Body of pancreas (tissue), 4 donors: ENCODE results near the gene LPP. TPM values are rescaled to one million over a fixed set of nuclear protein-coding genes. Genes with fewer than 3 reads are reported as not detected.

ENCODE experiments used
- ATAC-seq: fragments of 150-250 bp; one replicate; pipeline ENCODE4 v1.9.1; 2016
- DNase-seq, 4 donors: peaks; one replicate each; pipeline ENCODE4 v3.0.0-alpha.2; 2019
- H3K27ac ChIP-seq, 4 donors: fragments of 200-600 bp; sonication (generic); 1 replicate in 3 of 4; 2 replicates in 1 of 4; pipeline versions ENCODE4 v1.5.1 to v1.6.1; 2016 to 2019; ENCODE audit warnings: mild to moderate bottlenecking in 1 of 4, mixed read lengths in 1 of 4, moderate library complexity in 1 of 4
- H3K27me3 ChIP-seq, 2 donors: fragments of 200-600 bp; sonication (generic); one replicate each; pipeline ENCODE4 v1.6.0; 2016; ENCODE audit warnings: mild to moderate bottlenecking in 1 of 2
- H3K36me3 ChIP-seq, 2 donors: fragments of 200-600 bp; sonication (generic); replicated peaks in 1 of 2; 2 replicates each; pipeline ENCODE4 v1.5.1; 2016; ENCODE audit warnings: low read depth in 2 of 2; ENCODE audit not compliant: insufficient read depth in 1 of 2
- H3K4me1 ChIP-seq: fragments of 200-600 bp; sonication (generic); one replicate; pipeline ENCODE4 v1.6.0; 2016
- H3K4me3 ChIP-seq, 2 donors: fragments of 200-600 bp; sonication (generic); 1 replicate in 1 of 2; 2 replicates in 1 of 2; pipeline ENCODE4 v1.5.1; 2016 to 2019
- H3K9me3 ChIP-seq, 3 donors: fragments of 200-600 bp; sonication (generic); 1 replicate in 2 of 3; 2 replicates in 1 of 3; pipeline ENCODE4 v1.5.1; 2016
- POLR2A ChIP-seq, 3 donors: fragments of 450-650 bp; IDR thresholded peaks; one replicate each; pipeline ENCODE4 v1.6.1; 2016; ENCODE audit warnings: antibody characterized with exemption in 3 of 3, mild to moderate bottlenecking in 2 of 3
- WGBS, 2 donors: methylation state at CpG; one replicate each; pipeline ENCODE4 v1.1.5; 2017; 5-methylcytosine and 5-hydroxymethylcytosine counted together
- intact Hi-C: fragments of 100-400 bp; cut with DNase I; formaldehyde crosslinking; loops from one replicate; pipeline ENCODE4 v1.15.1; 2023
- total RNA-seq, 2 donors: library from RNA; depleted of rRNA; stranded (reverse); fragments of >200 nt; gene quantifications; one replicate each; pipeline ENCODE4 v1.1.0, GENCODE V29; 2016
- TF ChIP-seq, protein P1 (sequence below), 7 experiments: fragments of 450-650 bp in 4 of 7; fragments of 200-600 bp in 3 of 7; sonication (generic) in 3 of 7; IDR thresholded peaks; one replicate each; pipeline ENCODE4 v1.5.1; 2016 to 2019; ENCODE audit warnings: antibody characterized with exemption in 7 of 7

The LPP gene
- total RNA-seq, 2 donors from 2014 or later, result 60.6 to 65.1 TPM

DNA sequence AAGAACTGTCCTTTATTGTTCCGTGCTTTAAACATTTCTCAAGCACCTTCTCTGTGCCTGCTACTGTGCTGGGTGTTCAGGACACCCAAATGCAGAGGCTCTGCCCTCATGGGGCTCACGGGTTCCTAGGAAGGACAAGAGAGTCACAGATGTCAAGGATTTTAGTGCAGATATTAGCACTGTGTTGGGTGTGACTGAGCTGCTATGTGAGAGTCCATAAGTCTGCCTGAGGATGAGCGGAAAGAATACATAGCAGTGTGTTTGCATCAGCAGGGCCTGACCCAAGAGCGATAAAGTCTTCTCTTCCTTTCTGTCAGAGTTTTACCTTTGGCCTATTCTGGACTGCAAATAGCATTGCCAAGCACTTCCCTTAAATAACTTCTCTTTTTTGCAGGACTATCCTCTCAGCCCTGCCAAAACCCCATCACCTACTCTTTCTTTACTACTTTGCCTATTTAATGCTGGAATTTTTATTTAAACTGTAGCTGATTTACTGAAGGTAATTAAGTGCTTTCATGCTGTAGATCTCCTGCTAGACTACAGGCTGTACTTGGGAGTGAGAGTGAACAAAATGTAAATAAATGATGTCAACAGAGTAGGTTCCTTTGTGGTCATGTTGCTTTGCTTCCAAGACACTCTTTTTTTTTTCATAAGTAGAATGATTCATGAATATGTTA lies 558.4 kb downstream of the LPP start:
- intact Hi-C loops, result no loop called here

DNA sequence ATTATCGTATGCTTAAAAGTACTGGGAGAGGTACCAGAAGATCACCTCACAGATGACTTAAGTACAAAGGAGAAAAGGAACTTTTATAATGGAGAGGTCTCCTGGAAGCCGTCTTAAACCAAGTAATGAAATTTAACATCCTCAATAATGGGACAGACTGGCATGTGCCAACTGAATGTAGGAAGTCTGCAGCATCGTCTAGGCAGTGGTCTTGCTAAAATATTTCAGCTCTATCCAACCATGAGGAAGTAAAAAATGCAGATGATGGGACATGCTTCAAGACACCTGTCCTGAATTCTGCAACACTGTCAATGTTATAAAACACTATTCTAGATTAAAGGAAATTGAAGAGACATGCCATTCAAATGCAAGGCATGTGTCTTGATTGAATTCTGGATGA lies 559.0 kb downstream of the LPP start:
- TF ChIP-seq, protein P1, sequence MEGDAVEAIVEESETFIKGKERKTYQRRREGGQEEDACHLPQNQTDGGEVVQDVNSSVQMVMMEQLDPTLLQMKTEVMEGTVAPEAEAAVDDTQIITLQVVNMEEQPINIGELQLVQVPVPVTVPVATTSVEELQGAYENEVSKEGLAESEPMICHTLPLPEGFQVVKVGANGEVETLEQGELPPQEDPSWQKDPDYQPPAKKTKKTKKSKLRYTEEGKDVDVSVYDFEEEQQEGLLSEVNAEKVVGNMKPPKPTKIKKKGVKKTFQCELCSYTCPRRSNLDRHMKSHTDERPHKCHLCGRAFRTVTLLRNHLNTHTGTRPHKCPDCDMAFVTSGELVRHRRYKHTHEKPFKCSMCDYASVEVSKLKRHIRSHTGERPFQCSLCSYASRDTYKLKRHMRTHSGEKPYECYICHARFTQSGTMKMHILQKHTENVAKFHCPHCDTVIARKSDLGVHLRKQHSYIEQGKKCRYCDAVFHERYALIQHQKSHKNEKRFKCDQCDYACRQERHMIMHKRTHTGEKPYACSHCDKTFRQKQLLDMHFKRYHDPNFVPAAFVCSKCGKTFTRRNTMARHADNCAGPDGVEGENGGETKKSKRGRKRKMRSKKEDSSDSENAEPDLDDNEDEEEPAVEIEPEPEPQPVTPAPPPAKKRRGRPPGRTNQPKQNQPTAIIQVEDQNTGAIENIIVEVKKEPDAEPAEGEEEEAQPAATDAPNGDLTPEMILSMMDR (IDR thresholded peaks at IDR 0.05), result no peak
- TF ChIP-seq POLR2A (IDR thresholded peaks at IDR 0.05), result no peak
- Histone ChIP-seq H3K9me3 (no peaks in the 10 kb centered on the region), H3K4me3 (no peak overlapping the region), H3K27me3 (no peaks in the 10 kb centered on the region), H3K36me3 (no peaks in the 10 kb centered on the region), H3K4me1 (no peaks in the 10 kb centered on the region), H3K27ac (no peak overlapping the region)
- intact Hi-C loops, result no loop called here
- 73 to 87% methylated on average over 3 of the region's 3 CpGs for WGBS, 2 donors
- no peak for DNase-seq
- ATAC-seq, result no peak

More for the DNA sequence above, 558.4 kb downstream of the LPP start:
- Histone ChIP-seq H3K36me3 (no peaks in the 10 kb centered on the region), H3K9me3 (no peaks in the 10 kb centered on the region), H3K27ac (no peak overlapping the region), H3K4me1 (no peaks in the 10 kb centered on the region), H3K27me3 (no peaks in the 10 kb centered on the region), H3K4me3 (no peak overlapping the region)
- ATAC-seq (peak; percentile 21), DNase-seq (no peak)
- TF ChIP-seq POLR2A (IDR thresholded peaks at IDR 0.05), result no peak
- TF ChIP-seq, protein P1 (IDR thresholded peaks at IDR 0.05), result no peak
- WGBS, 2 donors, result 82 to 92% methylated on average over 4 of the region's 4 CpGs

DNA sequence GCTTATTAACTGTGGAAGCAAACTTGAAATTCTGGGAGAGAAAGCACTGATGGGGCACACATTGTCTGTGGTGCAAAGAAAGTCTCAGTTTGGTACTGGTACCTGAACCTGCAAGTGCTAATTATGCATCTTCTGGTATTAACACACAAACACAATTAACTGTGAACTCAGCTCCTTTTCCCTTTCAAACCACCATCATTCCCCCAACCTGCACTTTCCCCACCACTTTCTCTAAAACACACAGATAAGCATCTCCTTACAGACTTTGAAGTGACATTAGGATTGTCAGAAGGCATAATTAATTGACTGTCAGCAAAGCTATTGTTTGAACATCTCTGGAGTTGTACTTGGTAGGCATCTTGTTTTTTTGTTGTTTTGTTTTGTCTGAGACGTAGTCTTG lies 565.6 kb downstream of the LPP start:
- no peak for ATAC-seq

DNA sequence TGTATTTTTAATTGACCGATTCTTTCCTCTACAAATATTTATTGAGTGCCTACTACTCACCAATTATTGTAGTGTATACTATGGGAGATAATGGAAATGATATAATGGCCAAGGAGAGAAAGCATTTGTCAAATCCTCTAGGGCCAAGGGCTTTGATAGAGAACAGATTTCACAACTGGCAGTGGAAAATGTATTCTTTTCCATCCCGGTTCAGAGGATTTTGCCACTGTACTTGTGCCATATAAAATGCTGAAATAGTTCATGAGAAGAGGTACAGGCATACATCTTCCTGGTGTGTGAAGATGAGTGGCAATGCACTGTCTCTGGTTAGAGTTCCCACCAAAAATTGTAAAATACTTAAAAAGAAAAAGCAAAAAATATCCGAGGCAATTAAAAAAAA lies 566.3 kb downstream of the LPP start:
- DNase-seq (no peak), ATAC-seq (no peak)
- no peaks in the 10 kb centered on the region for H3K9me3 ChIP-seq
- no peak overlapping the region for H3K4me3 ChIP-seq
- TF ChIP-seq, protein P1 (IDR thresholded peaks at IDR 0.05), result no peak
- no peak for TF ChIP-seq POLR2A (IDR thresholded peaks at IDR 0.05)
- intact Hi-C loops, result no loop called here
- H3K4me1 ChIP-seq, result peaks cover 4% of the 10 kb centered on the region
- no peak overlapping the region for H3K27ac ChIP-seq
- no peaks in the 10 kb centered on the region for H3K36me3 ChIP-seq
- 16 to 53% methylated on average over 3 of the region's 3 CpGs for WGBS, 2 donors
- H3K27me3 ChIP-seq, result no peaks in the 10 kb centered on the region

More for the DNA sequence above, 565.6 kb downstream of the LPP start:
- Histone ChIP-seq H3K4me3 (no peak overlapping the region), H3K27ac (no peak overlapping the region), H3K36me3 (no peaks in the 10 kb centered on the region), H3K27me3 (no peaks in the 10 kb centered on the region), H3K9me3 (no peaks in the 10 kb centered on the region), H3K4me1 (peaks cover 4% of the 10 kb centered on the region)
- WGBS, 2 donors, result 90 to 92% methylated on average over 1 of the region's 1 CpG
- TF ChIP-seq, protein P1 (IDR thresholded peaks at IDR 0.05), result no peak
- no peak for TF ChIP-seq POLR2A (IDR thresholded peaks at IDR 0.05)
- DNase-seq, result no peak
- intact Hi-C loops, result no loop called here

DNA sequence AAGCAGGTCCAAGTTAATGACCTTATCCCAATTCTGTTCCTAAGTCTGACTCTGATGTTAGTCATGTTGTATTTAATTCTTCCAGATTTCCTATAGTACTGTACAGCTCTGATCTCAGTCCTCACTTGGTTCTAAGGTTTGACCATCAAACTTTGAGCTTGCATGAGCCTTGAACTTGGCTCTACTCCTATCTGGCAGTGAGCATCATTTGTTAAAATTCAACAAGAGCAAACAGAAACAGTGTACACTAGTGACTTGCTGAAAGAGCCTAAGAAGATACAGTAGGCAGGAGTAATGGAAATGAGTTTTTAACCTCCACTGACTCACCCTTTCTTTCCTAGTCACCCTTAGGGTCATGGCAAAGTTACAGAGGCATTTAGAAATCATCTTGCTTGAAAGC lies 566.7 kb downstream of the LPP start:
- ATAC-seq (peak; percentile 18), DNase-seq (no peak)
- H3K27me3 ChIP-seq, result no peaks in the 10 kb centered on the region
- H3K4me1 ChIP-seq, result peaks cover 4% of the 10 kb centered on the region
- no peak overlapping the region for H3K4me3 ChIP-seq
- no peak overlapping the region for H3K27ac ChIP-seq
- H3K36me3 ChIP-seq, result no peaks in the 10 kb centered on the region
- no peak for TF ChIP-seq POLR2A (IDR thresholded peaks at IDR 0.05)
- TF ChIP-seq, protein P1 (IDR thresholded peaks at IDR 0.05), result no peak
- H3K9me3 ChIP-seq, result no peaks in the 10 kb centered on the region
- intact Hi-C loops, result no loop called here
